HG03196 (cell line): ENCODE results near the gene LHX4.

Experiments used
- ATAC-seq: cut with Tn5 transposase; IDR thresholded peaks from one replicate; pipeline ENCODE4 v1.9.1; 2021; ENCODE audit not compliant: unreplicated experiment

LHX4 gene

GRCh38 chr1:180294711-180295110, 64.6 kb downstream of the LHX4 start:
- ATAC-seq, result no peak

GRCh38 chr1:180295999-180296398, 65.9 kb downstream of the LHX4 start:
- ATAC-seq, result no peak

DNA sequence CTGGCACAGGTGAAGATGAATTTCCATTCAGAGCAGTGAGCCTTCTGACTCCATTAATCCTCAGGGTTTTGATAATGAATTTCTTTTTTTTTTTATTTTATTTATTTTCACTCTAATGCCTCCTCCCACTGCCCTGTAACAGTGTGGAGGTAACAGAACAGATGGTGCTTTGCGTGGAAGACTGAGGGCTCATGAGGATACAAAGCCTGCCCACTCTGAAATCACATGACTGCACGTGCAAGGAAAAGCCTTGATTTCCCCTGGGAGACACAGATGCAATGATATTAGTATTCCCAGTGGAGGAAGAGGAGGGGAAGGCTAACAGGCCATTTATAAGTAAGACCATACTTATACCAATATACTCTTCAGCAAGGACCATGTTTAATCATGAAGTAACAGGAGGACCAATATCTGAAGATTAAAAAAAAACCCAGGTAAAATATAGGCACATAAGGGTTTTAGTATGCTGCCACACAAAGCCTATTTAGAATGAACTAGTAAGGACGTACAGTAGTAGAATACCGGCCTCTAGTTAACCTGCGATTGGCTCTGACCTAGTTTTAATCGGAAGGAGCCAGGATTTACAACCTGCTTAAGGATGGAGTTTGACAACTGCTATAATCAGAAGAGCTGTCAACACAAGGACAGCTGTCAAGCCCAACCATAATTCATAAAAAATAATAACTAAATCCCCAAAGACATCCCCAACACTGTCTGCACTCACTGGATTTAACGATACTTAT, 69.6 kb downstream of the LHX4 start:
- no peak for ATAC-seq

- ATAC-seq, result no peak
These were observed 71.2 kb downstream of the LHX4 start for GRCh38 chr1:180301135-180301742.

DNA sequence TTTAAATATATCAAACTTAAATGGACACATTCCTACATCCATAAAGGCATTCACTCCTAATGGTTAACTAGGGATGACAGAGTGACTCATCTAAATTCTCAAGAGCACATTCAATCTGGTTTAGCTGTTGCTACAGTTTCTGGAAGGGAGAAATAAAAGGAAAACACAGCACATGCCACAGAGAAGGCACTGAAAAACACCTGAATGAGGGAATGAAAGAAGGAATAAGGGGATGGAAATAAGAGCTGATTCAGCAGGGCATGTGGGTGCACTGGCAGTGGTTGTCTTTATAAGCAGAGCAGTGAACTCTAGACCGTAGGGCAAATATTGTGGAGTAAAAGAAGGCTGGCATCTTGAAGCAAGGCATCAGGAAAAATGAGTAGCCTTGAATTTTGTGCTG, 79.3 kb downstream of the LHX4 start:
- no peak for ATAC-seq

DNA sequence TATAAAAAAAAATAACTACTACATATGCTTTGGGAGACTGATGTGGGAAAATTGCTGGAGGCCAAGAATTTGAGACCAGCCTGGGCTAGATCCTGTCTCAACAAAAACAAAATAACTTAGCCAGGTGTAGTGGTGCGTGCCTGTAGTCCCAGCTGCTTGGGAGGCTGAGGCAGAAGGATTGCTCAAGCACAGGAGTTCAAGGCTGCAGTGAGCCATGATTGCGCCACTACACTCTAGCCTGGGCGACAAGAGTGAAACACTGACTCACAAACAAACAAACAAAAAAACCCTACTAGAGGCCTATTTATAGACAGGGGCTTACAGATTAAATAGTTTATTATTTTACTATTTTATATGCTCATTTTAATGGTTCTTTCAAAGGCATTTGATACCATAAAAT, 80.0 kb downstream of the LHX4 start:
- no peak for ATAC-seq

DNA sequence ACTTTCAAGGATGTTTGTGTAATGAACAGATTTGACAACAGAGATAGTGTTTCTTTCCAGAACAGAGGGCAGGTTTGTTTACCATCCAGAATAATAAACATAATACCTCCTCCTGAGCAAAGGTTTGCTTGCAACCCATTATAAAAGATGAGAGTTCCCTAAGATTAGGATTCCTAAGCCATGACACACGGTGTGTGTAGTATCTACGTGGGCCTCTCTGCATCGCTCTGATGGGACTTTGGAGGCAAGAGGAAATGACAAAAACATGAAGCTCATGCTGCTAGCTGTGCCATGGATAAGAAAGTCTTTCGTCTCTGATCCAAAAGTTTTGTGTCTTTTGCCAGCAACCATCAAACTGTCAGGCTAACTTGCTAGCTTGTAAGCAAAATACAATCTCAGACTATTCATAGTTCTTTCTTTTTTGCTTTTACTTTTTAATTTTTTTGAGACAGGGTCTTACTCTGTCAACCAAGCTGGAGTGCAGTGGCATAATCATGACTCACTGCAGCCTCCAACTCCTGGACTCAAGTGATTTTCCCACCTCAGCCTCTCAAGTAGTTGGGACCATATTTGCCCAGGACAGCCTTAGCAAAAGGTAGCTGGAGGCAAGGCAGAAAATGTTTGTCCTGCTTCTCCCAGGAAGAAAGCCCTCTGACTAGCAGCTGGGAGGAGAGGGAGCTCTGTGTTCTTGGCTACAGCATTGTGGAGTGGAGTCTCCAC, 81.1 kb downstream of the LHX4 start:
- ATAC-seq, result no peak

- no peak for ATAC-seq
These were observed 82.9 kb downstream of the LHX4 start for GRCh38 chr1:180312926-180313325.

DNA sequence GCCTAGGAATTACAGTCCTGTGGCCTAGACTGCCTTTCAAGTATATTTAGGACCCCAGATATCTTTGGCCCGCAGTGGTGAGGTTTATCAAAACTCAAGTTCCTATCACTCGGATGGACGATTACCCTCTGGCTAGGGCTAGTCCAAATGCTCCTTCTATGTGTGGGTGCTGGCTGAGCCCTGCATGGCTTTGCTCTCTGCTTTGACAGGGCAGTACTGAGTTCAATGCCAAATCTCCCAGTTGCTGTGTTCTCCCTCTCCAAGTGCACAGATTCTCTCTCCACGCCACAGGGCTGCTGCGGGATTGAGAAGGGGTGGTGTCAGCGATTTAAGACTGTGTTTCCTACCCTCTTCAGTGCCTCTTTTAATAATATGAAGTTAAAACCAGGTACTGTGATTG, 97.0 kb downstream of the LHX4 start:
- ATAC-seq, result no peak
